Adipocyte (in vitro differentiated cells): Measurements from ENCODE around the gene MEX3D.

Experiments used
- DNase-seq: peaks from one replicate; pipeline ENCODE4 v3.0.0-alpha.2; 2015; ENCODE audit warnings: low read depth
- H3K27me3 ChIP-seq: replicated peaks from 2 replicates; pipeline ENCODE4 v1.7.0; 2013; ENCODE audit warnings: mild to moderate bottlenecking, low read length, moderate library complexity; ENCODE audit not compliant: control insufficient read depth, insufficient read depth
- H3K36me3 ChIP-seq: 2 replicates; pipeline ENCODE4 v1.7.0; 2013; ENCODE audit warnings: low read length, mild to moderate bottlenecking, moderate library complexity; ENCODE audit not compliant: control insufficient read depth, insufficient read depth, severe bottlenecking
- H3K4me1 ChIP-seq: 2 replicates; pipeline ENCODE4 v1.7.0; 2013; ENCODE audit warnings: mild to moderate bottlenecking, low read length, moderate library complexity; ENCODE audit not compliant: control insufficient read depth, insufficient read depth
- H3K4me3 ChIP-seq: 2 replicates; pipeline ENCODE4 v1.7.0; 2013; ENCODE audit warnings: mild to moderate bottlenecking, low read length, moderate library complexity
- H3K9ac ChIP-seq: 2 replicates; pipeline ENCODE4 v1.7.0; 2013; ENCODE audit warnings: mild to moderate bottlenecking, low read length, moderate library complexity
- H3K9me3 ChIP-seq: 2 replicates; pipeline ENCODE4 v1.7.0; 2013; ENCODE audit warnings: mild to moderate bottlenecking, low read length, moderate library complexity; ENCODE audit not compliant: control insufficient read depth

MEX3D gene

DNA sequence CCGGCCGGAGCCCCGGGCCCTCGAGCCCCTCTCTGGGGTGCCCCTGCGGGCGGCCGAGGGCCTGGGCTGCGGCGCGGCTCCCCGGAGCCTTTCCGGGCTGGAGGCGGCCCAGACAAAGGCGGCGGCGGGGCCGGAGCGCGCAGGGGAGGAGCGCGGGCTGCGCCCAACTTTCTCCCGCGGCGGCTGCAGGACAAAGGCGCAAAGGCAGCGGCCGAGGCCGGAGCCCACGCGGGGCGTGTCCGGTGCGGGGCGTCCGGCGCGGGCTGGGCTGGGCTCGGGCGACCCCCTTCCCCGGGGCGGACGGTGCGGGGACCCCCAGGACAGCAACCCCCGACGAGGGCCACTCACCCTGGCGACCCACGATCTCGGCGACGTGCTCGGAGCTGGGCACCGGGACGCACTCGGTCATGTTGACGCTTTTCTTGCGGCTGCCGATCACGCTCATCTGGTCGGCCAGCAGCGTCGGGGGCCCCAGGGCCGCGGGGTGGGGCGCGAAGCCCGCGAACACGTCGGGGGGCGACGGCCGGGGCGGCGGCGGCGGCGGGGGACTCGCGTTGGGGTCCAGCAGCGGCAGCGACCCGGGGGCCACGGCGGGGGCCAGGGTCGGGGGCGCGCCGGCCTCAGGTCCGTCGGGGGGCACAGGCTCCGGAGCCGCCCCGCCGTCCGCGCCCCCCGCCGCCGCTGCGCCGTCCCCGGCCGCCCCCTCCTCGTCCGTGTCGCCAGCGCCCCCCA is 843 bp downstream of the MEX3D start:
- DNase-seq = peak; percentile 78
- Histone ChIP-seq H3K27me3 (no peaks in the 10 kb centered on the region), H3K9me3 (no peaks in the 10 kb centered on the region), H3K4me3 (peak overlapping the region; percentile 82), H3K4me1 (peaks cover 3% of the 10 kb centered on the region), H3K9ac (peak overlapping the region; percentile 86), H3K36me3 (no peaks in the 10 kb centered on the region)

DNA sequence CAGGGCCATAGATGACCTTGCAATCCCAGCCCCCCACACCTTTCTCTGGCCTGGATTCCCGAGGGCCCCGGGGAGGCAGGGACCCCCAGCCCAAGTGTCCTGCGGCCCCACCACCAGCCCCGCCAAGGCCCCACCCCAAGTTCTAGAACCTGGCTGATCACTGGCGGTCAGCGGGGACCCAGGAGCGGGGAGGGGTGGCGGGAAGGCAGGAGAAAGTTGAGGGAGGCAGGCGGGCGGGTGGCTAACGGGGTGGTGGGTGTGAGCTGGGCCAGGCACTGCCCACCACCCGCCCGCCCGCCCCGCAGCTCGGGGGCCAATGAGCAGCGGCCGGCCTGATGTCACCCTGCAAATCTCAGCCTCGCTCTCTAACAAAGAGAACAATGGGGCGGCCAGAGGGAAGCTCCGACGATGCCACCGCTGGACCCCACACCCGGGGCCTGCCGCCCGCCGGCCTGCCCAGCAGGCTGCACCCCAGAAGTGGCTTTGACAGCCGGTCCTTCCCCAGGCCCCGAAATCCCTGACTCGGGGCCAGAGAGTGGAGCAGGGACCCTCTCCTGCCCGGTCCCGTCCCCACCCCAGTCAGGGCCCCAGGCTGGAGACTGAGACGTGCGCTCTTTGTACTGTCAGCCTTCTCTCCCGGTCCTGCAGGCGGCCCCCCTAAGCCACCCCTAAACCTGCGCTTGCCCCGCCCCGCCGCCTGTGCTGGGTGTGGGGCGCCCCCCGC is 1.6 kb downstream of the MEX3D start:
- Histone ChIP-seq H3K9ac (peak overlapping the region; percentile 86), H3K4me3 (peak overlapping the region; percentile 82), H3K36me3 (no peaks in the 10 kb centered on the region), H3K27me3 (no peaks in the 10 kb centered on the region), H3K4me1 (peaks cover 3% of the 10 kb centered on the region), H3K9me3 (no peaks in the 10 kb centered on the region)
- DNase-seq = peak; percentile 92

GRCh38 chr19:1563251-1563650 is 4.9 kb downstream of the MEX3D start:
- no peaks in the 10 kb centered on the region for H3K4me1 ChIP-seq
- no peaks in the 10 kb centered on the region for H3K9me3 ChIP-seq
- no peak overlapping the region for H3K4me3 ChIP-seq
- H3K9ac ChIP-seq = no peak overlapping the region
- H3K27me3 ChIP-seq = no peaks in the 10 kb centered on the region
- DNase-seq = no peak
- H3K36me3 ChIP-seq = no peaks in the 10 kb centered on the region

DNA sequence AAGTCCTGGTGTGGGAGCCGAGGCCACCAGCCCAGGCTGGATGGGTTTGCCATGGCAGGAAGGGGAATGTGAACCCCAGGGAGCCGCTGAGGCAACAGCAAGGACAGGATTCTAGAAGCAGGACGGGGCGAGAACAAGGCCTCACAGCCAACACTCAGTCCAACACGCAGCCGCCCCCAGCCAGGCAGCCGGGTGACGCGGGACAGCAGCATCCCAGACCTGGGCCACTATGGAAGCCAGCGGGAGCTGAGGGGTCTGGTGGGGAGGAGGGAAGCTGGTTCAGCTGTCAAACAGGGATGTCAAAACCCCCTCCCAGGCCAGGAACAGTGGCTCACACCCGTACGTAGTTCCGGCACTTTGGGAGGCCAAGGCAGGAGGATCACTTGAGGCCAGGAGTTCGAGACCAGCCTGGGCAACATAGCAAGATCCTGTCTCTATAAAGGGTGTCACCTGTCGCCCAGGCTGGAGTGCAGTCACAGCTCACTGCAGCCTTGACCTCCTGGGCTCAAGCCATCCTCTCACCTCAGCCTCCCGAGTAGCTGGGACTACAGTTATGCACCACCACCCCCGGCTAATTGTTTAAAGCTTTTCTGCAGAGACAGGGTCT is 6.8 kb downstream of the MEX3D start:
- H3K36me3 ChIP-seq = no peaks in the 10 kb centered on the region
- no peak for DNase-seq
- no peaks in the 10 kb centered on the region for H3K9me3 ChIP-seq
- H3K4me1 ChIP-seq = no peaks in the 10 kb centered on the region
- H3K4me3 ChIP-seq = no peak overlapping the region
- H3K27me3 ChIP-seq = no peaks in the 10 kb centered on the region
- no peak overlapping the region for H3K9ac ChIP-seq

GRCh38 chr19:1560286-1560882 is 7.7 kb downstream of the MEX3D start:
- H3K9me3 ChIP-seq = no peaks in the 10 kb centered on the region
- H3K36me3 ChIP-seq = no peaks in the 10 kb centered on the region
- DNase-seq = no peak
- H3K9ac ChIP-seq = no peak overlapping the region
- H3K4me3 ChIP-seq = no peak overlapping the region
- H3K4me1 ChIP-seq = no peaks in the 10 kb centered on the region
- H3K27me3 ChIP-seq = no peaks in the 10 kb centered on the region

- no peaks in the 10 kb centered on the region for H3K4me1 ChIP-seq
- no peak overlapping the region for H3K9ac ChIP-seq
- no peaks in the 10 kb centered on the region for H3K27me3 ChIP-seq
- no peak overlapping the region for H3K4me3 ChIP-seq
- no peaks in the 10 kb centered on the region for H3K9me3 ChIP-seq
- DNase-seq = no peak
- H3K36me3 ChIP-seq = no peaks in the 10 kb centered on the region
Measured at GRCh38 chr19:1558552-1558951, 9.6 kb downstream of the MEX3D start.

DNA sequence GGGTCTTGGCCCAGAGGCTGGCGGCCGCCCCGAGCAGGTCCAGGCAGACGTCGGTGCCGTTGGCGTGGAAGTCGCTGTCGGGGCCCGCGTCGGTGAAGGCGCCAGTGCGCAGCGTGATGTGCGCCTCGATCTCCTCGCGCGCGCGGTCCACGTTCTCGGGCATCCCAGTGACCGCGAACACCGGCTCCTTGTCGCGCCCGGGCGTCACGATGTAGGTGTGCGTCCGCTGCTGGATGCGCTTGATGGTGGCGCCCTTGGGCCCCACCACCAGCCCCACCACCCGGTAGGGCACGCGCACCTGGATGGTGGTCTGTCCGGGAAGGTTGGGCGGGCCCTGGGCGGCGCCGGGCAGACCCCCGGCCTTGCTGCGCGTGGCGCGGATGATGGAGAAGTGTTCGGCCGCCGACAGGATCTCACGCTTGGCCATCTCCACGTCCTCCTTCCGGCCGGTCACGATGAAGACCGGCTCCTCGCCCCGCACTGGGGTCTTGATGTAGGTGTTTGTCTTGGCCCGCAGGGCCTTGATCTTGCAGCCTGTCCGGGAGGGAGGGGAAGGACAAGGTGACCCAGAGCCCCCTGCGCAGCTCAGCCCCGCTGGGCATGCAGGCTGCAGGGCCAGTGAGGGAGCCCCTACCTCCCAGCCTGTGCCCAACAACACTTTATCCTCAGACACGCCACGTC is 11.6 kb downstream of the MEX3D start:
- no peaks in the 10 kb centered on the region for H3K4me1 ChIP-seq
- H3K27me3 ChIP-seq = no peaks in the 10 kb centered on the region
- no peak overlapping the region for H3K9ac ChIP-seq
- DNase-seq = no peak
- no peak overlapping the region for H3K4me3 ChIP-seq
- no peaks in the 10 kb centered on the region for H3K36me3 ChIP-seq
- no peaks in the 10 kb centered on the region for H3K9me3 ChIP-seq

DNA sequence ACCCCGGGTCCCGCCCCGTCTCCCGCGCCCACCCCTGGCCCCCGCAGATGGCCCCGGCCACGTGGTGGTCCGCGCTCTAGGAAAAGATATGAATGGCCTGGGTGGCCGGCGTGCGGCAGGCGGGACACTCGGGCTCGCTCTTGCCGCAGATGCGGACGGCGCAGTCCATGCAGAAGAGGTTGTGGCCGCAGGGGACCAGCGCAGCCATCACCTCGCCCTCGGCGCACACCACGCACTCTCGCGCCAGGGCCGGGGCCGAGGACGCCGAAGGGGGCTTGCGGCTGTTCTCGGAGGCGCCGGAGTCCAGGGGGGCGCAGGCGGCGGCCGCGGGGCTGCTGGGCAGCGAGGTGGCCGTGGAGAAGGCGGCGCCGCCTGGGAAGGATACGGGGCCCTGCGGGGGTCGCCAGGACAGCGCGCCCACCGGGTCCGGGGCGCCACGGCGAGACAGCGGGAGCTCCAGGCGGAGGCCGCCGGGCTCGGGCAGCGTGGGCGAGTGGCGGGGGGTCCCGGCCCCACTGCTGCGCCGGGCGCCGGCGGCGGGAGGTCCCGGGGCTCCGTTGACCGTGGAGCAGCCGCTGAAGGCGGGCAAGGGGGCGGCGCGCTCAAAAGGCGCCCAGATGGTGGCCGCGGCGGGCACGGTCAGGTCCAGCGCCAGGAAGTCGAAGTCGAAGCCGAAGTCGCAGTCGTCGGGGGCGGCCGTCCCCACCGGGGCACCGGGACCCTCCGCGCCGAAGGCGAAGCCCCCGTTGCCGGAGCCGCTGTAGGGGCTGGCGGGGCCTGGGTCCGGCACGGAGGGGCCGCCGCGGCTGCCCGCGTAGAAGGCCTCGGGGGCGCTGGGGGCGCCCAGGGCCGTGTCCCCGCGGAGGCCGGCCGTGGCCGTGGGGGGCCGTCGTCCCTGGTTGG is 12.4 kb downstream of the MEX3D start:
- Histone ChIP-seq H3K9me3 (no peaks in the 10 kb centered on the region), H3K27me3 (no peaks in the 10 kb centered on the region), H3K4me1 (no peaks in the 10 kb centered on the region), H3K36me3 (no peaks in the 10 kb centered on the region), H3K4me3 (no peak overlapping the region), H3K9ac (no peak overlapping the region)
- no peak for DNase-seq

- Histone ChIP-seq H3K9ac (no peak overlapping the region), H3K4me1 (no peaks in the 10 kb centered on the region), H3K4me3 (no peak overlapping the region), H3K9me3 (no peaks in the 10 kb centered on the region), H3K27me3 (no peaks in the 10 kb centered on the region), H3K36me3 (no peaks in the 10 kb centered on the region)
- no peak for DNase-seq
Measured at GRCh38 chr19:1554968-1555367, 13.2 kb downstream of the MEX3D start.

DNA sequence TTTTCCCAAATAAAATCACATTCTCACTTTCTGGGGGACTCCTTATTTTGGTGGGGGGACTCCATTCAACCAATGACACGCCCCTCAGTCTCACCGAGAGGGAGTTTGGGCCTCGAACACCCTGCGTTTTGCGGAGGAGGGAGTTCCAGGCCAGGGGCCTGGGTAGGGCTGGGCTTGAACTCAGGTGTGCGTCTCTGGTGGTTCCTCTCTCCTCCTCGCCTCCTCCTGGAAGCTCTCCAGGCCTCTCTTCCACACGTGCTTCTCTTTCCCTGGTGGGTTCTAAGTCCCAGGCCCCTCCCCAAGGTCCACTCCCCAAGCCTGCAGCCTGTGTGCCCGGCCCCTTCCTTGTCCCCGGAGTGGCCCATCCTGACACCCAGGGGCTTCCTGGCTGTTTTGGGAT is 14.7 kb downstream of the MEX3D start:
- no peak overlapping the region for H3K9ac ChIP-seq
- no peaks in the 10 kb centered on the region for H3K36me3 ChIP-seq
- H3K4me3 ChIP-seq = no peak overlapping the region
- no peaks in the 10 kb centered on the region for H3K27me3 ChIP-seq
- H3K9me3 ChIP-seq = no peaks in the 10 kb centered on the region
- H3K4me1 ChIP-seq = no peaks in the 10 kb centered on the region
- no peak for DNase-seq
